Liver (tissue), 9 donors: ENCODE measurements around the gene GSTT2B. TPM values are rescaled to one million over a fixed set of nuclear protein-coding genes. Genes with fewer than 3 reads are reported as not detected.
"Not testable (repeated sequence)": the region's sequence is repeated elsewhere in the genome, so short reads cannot be mapped to it uniquely, and the experiment has no call there.

ENCODE experiments used
- DNase-seq: peaks from one replicate; pipeline ENCODE4 v3.0.0-alpha.2; 2017; ENCODE audit warnings: low spot score
- H3K27ac ChIP-seq, 2 donors: one replicate each; pipeline ENCODE4 v1.7.0; 2013; ENCODE audit warnings: inconsistent platforms in 2 of 2, low read length in 2 of 2, control low read depth in 1 of 2, low read depth in 1 of 2, mild to moderate bottlenecking in 1 of 2
- H3K27me3 ChIP-seq, 4 donors: one replicate each; pipeline versions ENCODE4 v1.6.1 to v1.7.0; 2013; ENCODE audit warnings: low read length in 3 of 4, inconsistent platforms in 1 of 4, mild to moderate bottlenecking in 1 of 4, moderate library complexity in 1 of 4; ENCODE audit not compliant: control insufficient read depth in 4 of 4, insufficient read depth in 4 of 4
- H3K36me3 ChIP-seq, 4 donors: one replicate each; pipeline versions ENCODE4 v1.6.1 to v1.7.0; 2013; ENCODE audit warnings: low read length in 3 of 4, mild to moderate bottlenecking in 3 of 4, low read depth in 1 of 4, moderate library complexity in 1 of 4; ENCODE audit not compliant: control insufficient read depth in 4 of 4, insufficient read depth in 3 of 4
- H3K4me1 ChIP-seq, 4 donors: one replicate each; pipeline versions ENCODE4 v1.6.1 to v1.7.0; 2013; ENCODE audit warnings: low read length in 3 of 4, mild to moderate bottlenecking in 3 of 4, moderate library complexity in 1 of 4; ENCODE audit not compliant: control insufficient read depth in 4 of 4, insufficient read depth in 4 of 4
- H3K4me3 ChIP-seq, 3 donors: one replicate each; pipeline versions ENCODE4 v1.6.1 to v1.7.0; 2013; ENCODE audit warnings: low read length in 3 of 3, control low read depth in 1 of 3, low read depth in 1 of 3, mild to moderate bottlenecking in 1 of 3
- H3K9ac ChIP-seq, 2 donors: one replicate each; pipeline ENCODE4 v1.7.0; 2013; ENCODE audit warnings: low read length in 2 of 2, mild to moderate bottlenecking in 2 of 2, moderate library complexity in 2 of 2, control low read depth in 1 of 2, low read depth in 1 of 2
- H3K9me3 ChIP-seq, 4 donors: one replicate each; pipeline versions ENCODE4 v1.6.1 to v1.7.0; 2013; ENCODE audit warnings: low read length in 3 of 4; ENCODE audit not compliant: control insufficient read depth in 4 of 4
- CTCF ChIP-seq: fragments of 150-350 bp; IDR thresholded peaks from 2 replicates; pipeline ENCODE4 v1.5.1; 2017; ENCODE audit warnings: improper control_type of control experiment, low read depth, low read length; ENCODE audit not compliant: missing input control
- EGR1 ChIP-seq, 2 donors: IDR thresholded peaks; 2 replicates each; pipeline ENCODE4 v1.6.1; 2016 to 2018; ENCODE audit warnings: antibody characterized with exemption in 2 of 2, low read depth in 2 of 2
- HNF4A ChIP-seq, 2 donors: conservative IDR thresholded peaks; 2 replicates each; pipeline ENCODE4 v1.6.1; 2016; ENCODE audit warnings: antibody characterized with exemption in 2 of 2, mild to moderate bottlenecking in 2 of 2
- HNF4G ChIP-seq: IDR thresholded peaks from 2 replicates; pipeline ENCODE4 v1.6.1; 2016; ENCODE audit warnings: antibody characterized with exemption
- JUND ChIP-seq, 2 donors: IDR thresholded peaks; 2 replicates each; pipeline ENCODE4 v1.6.1; 2016; ENCODE audit warnings: antibody characterized with exemption in 2 of 2
- NR2F2 ChIP-seq: IDR thresholded peaks from 2 replicates; pipeline ENCODE4 v1.6.1; 2016; ENCODE audit warnings: antibody characterized with exemption
- RAD21 ChIP-seq, 2 donors: IDR thresholded peaks; 2 replicates each; pipeline ENCODE4 v1.6.1; 2016; ENCODE audit warnings: antibody characterized with exemption in 2 of 2, mild to moderate bottlenecking in 2 of 2
- REST ChIP-seq: IDR thresholded peaks from 2 replicates; pipeline ENCODE4 v1.6.1; 2016; ENCODE audit warnings: antibody characterized with exemption, mild to moderate bottlenecking
- RXRA ChIP-seq, 2 donors: IDR thresholded peaks; 2 replicates each; pipeline ENCODE4 v1.6.1; 2017 to 2018; ENCODE audit warnings: antibody characterized with exemption in 2 of 2, mild to moderate bottlenecking in 1 of 2
- YY1 ChIP-seq: IDR thresholded peaks from 2 replicates; pipeline ENCODE4 v1.6.1; 2016; ENCODE audit warnings: antibody characterized with exemption, mild to moderate bottlenecking
- WGBS: extraction: QIAGEN DNeasy Blood & Tissue Kit; methylation state at CpG from one replicate; pipeline ENCODE4 v1.1.7; 2013; 5-methylcytosine and 5-hydroxymethylcytosine counted together
- polyA plus RNA-seq, 2 donors: library from polyadenylated mRNA; stranded (reverse) in 1 of 2; unstranded in 1 of 2; fragments of 200-250 nt in 1 of 2; fragments of >200 nt in 1 of 2; fragmentation: Nextera tagmentation in 1 of 2; extraction: Ambion mirVana in 1 of 2; gene quantifications; one replicate each; pipeline versions ENCODE4 v1.2.1 to v1.2.3, GENCODE V29; 2013 to 2015
- total RNA-seq, 2 donors: library from RNA; depleted of rRNA; stranded (reverse); fragments of >200 nt; gene quantifications; one replicate each; pipeline ENCODE4 v1.2.3, GENCODE V29; 2014
- donor health status: healthy.
- donor health status: healthy.
- donor health status: healthy.
- donor health status: healthy.
- donor health status: healthy.

GSTT2B gene
- total and polyA plus RNA-seq, 4 donors = 8.0 to 16.8 (median 11.3) TPM

DNA sequence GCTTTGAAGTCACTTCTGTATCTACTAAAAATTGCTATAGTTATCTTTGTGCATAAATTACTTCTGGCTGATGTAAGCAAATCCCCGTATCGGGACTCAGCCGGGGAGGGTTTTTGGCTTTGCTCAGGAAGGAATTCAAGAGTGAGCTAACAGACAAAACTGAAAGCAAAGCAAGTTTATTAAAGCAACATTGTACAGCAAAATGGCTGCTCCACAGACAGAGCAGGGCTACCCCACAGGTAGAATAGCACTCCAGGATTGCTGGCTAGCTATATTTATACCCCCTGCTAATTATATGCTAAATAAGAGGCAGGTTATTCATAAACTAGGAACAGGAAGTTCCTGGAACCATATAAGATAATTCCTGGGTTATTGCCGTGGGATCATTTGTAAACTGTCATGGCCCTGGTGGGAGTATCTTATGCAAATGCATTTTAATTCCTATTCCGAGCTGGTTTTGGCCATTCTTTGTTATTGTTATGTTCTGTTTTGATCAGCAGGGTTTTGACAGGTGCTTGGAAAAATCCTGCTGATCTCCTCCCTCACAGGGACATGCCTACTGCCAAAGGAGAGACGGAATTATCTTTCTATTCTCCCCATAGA lies 51.6 kb downstream of the GSTT2B start:
- peaks cover 0 to 23% (median 6%) of the 10 kb centered on the region in 4 donors for H3K4me1 ChIP-seq
- 40% methylated on average over 6 of the region's 6 CpGs for WGBS
- no peaks in the 10 kb centered on the region for H3K9me3 ChIP-seq
- H3K27me3 ChIP-seq = no peaks in the 10 kb centered on the region
- no peak for DNase-seq
- H3K36me3 ChIP-seq = no peaks in the 10 kb centered on the region
- no peak overlapping the region for H3K27ac ChIP-seq
- TF ChIP-seq NR2F2 (no peak), RXRA (IDR thresholded peaks at IDR 0.05) (no peak), YY1 (peak; percentile 55), CTCF (no peak), JUND (IDR thresholded peaks at IDR 0.05) (no peak), HNF4G (no peak), RAD21 (IDR thresholded peaks at IDR 0.05) (no peak), EGR1 (IDR thresholded peaks at IDR 0.05; ENCODE audit: low read depth in 2 of 2) (no peak)
- H3K9ac ChIP-seq = no peak overlapping the region
- H3K4me3 ChIP-seq = no peak overlapping the region

DNA sequence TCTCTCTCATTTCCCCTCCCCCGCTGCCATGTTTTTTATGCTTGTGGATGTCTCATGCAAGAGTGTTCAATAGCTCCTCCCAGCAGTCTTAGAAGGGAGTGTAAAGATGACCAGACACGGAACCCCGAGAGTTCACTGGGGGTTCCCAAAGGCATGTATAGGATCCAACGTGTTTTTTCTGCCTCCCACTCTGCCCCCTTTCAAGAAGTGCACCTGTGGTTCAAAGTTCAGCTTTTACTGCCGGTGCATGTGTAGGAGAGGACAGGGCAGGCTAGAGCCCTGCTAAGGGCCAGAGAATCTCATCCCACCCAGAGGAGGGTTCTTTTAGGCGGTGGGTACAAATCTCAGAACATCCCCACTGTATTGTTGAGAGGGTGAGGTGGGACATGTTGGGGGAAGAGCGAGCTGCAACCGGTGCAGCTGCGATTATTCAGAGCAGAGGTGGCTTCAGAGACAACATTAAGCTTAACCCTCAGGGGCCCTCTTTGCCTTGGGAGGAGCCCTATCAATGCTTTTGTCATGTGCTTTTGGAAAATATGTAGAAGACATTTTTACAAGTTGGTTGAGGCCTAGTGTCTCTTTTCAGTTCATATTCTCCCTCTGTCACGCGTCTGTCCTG lies 52.3 kb downstream of the GSTT2B start:
- peaks cover 0 to 22% (median 6%) of the 10 kb centered on the region in 4 donors for H3K4me1 ChIP-seq
- TF ChIP-seq REST (no peak), HNF4A (conservative IDR thresholded peaks at IDR 0.05) (peak; percentile 23 to 47), RAD21 (IDR thresholded peaks at IDR 0.05) (no peak), NR2F2 (no peak), YY1 (no peak)
- no peaks in the 10 kb centered on the region for H3K27me3 ChIP-seq
- DNase-seq = no peak
- no peak overlapping the region for H3K9ac ChIP-seq
- H3K4me3 ChIP-seq = no peak overlapping the region
- no peaks in the 10 kb centered on the region for H3K36me3 ChIP-seq
- 68% methylated on average over 11 of the region's 11 CpGs for WGBS
- H3K9me3 ChIP-seq = no peaks in the 10 kb centered on the region
- H3K27ac ChIP-seq = no peak overlapping the region

DNA sequence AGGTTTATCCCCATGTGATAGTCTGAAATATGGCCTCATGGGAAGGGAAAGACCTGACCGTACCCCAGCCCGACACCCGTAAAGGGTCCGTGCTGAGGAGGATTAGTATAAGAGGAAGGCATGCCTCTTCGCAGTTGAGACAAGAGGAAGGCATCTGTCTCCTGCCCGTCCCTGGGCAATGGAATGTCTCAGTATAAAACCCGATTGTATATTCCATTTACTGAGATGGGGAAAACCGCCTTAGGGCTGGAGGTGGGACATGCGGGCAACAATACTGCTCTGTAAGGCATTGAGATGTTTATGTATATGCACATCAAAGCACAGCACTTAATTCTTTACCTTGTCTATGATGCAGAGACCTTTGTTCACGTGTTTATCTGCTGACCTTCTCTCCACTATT lies 53.6 kb downstream of the GSTT2B start:
- not testable (repeated sequence) for H3K36me3 ChIP-seq, H3K27me3 ChIP-seq, H3K9me3 ChIP-seq, H3K27ac ChIP-seq, DNase-seq, H3K9ac ChIP-seq, H3K4me3 ChIP-seq
- H3K4me1 ChIP-seq = peaks cover 0 to 12% (median 5%) of the 10 kb centered on the region in 4 donors
- 76% methylated on average over 10 of the region's 10 CpGs for WGBS

Other genes with a start within 250 kb of the GSTT2B start
- 1 to 10 TPM; 1.2 to 1.9 TPM for gene ZNF70, start 210.1 kb downstream of the GSTT2B start, total RNA-seq
- gene ZNF70, start 210.1 kb downstream of the GSTT2B start, polyA plus RNA-seq = under 1 TPM; 0.14 to 0.20 TPM
- gene VPREB3, start 206.8 kb downstream of the GSTT2B start, total RNA-seq = 1 to 10 TPM in 1 of 2 donors, not detected in 1; 3.2 TPM
- 1 to 10 TPM in 1 of 2 donors, under 1 TPM in 1; 0.69 to 1.8 TPM for gene VPREB3, start 206.8 kb downstream of the GSTT2B start, polyA plus RNA-seq
- under 1 TPM; 0.14 to 0.17 TPM for gene C22orf15, start 198.2 kb downstream of the GSTT2B start, total RNA-seq
- gene C22orf15, start 198.2 kb downstream of the GSTT2B start, polyA plus RNA-seq = under 1 TPM; 0.03 to 0.10 TPM
- 10 to 100 TPM; 13.4 to 24.0 TPM for gene CHCHD10, start 193.2 kb downstream of the GSTT2B start, total RNA-seq
- gene CHCHD10, start 193.2 kb downstream of the GSTT2B start, polyA plus RNA-seq = 100 to 1,000 TPM; 254 to 784 TPM
- 10 to 100 TPM in 1 of 2 donors, under 1 TPM in 1; 0.33 to 33.7 TPM for gene MMP11, start 188.3 kb downstream of the GSTT2B start, total RNA-seq
- under 1 TPM; 0.33 to 0.89 TPM for gene MMP11, start 188.3 kb downstream of the GSTT2B start, polyA plus RNA-seq
- 10 to 100 TPM; 15.1 to 19.4 TPM for gene SMARCB1, start 174.2 kb downstream of the GSTT2B start, total RNA-seq
- 10 to 100 TPM; 18.8 to 22.5 TPM for gene SMARCB1, start 174.2 kb downstream of the GSTT2B start, polyA plus RNA-seq
- 1 to 10 TPM; 1.0 to 4.5 TPM for gene DERL3, start 122.2 kb downstream of the GSTT2B start, total RNA-seq
- 1 to 10 TPM; 3.3 to 9.3 TPM for gene DERL3, start 122.2 kb downstream of the GSTT2B start, polyA plus RNA-seq
- gene SLC2A11, start 103.3 kb downstream of the GSTT2B start, total RNA-seq = 1 to 10 TPM; 5.0 to 9.0 TPM
- 1 to 10 TPM; 3.4 to 3.5 TPM for gene SLC2A11, start 103.3 kb downstream of the GSTT2B start, polyA plus RNA-seq
- 100 to 1,000 TPM; 108 to 207 TPM for gene MIF, start 66.8 kb downstream of the GSTT2B start, total RNA-seq
- 1,000 to 10,000 TPM in 1 of 2 donors, 100 to 1,000 TPM in 1; 399 to 1,047 TPM for gene MIF, start 66.8 kb downstream of the GSTT2B start, polyA plus RNA-seq
- gene DDTL, start 5.7 kb upstream of the GSTT2B start, total RNA-seq = 1 to 10 TPM; 6.3 to 9.5 TPM
- gene DDTL, start 5.7 kb upstream of the GSTT2B start, polyA plus RNA-seq = 10 to 100 TPM in 1 of 2 donors, 1 to 10 TPM in 1; 7.0 to 18.7 TPM
- 100 to 1,000 TPM; 352 to 460 TPM for gene DDT, start 13.2 kb upstream of the GSTT2B start, total RNA-seq
- 1,000 to 10,000 TPM; 1,143 to 1,291 TPM for gene DDT, start 13.2 kb upstream of the GSTT2B start, polyA plus RNA-seq
- under 1 TPM; 0.19 to 0.92 TPM for gene GSTT2, start 18.9 kb upstream of the GSTT2B start, total RNA-seq
- 1 to 10 TPM in 1 of 2 donors, under 1 TPM in 1; 0.37 to 1.2 TPM for gene GSTT2, start 18.9 kb upstream of the GSTT2B start, polyA plus RNA-seq
- not detected for gene GSTT4, start 44.3 kb upstream of the GSTT2B start, total RNA-seq
- gene GSTT4, start 44.3 kb upstream of the GSTT2B start, polyA plus RNA-seq = not detected
- gene CABIN1, start 50.1 kb upstream of the GSTT2B start, total RNA-seq = 10 to 100 TPM; 15.4 to 27.8 TPM
- gene CABIN1, start 50.1 kb upstream of the GSTT2B start, polyA plus RNA-seq = 1 to 10 TPM; 6.8 to 9.3 TPM
- under 1 TPM; 0.14 to 0.75 TPM for gene SUSD2, start 220.3 kb upstream of the GSTT2B start, total RNA-seq
- 1 to 10 TPM in 1 of 2 donors, under 1 TPM in 1; 0.28 to 2.5 TPM for gene SUSD2, start 220.3 kb upstream of the GSTT2B start, polyA plus RNA-seq